ENCODE data around the gene COPS3.

Gene COPS3

GRCh38 chr17:17280613-17281549, at the start of gene COPS3:
TSS of gene COPS3 (minus strand) at chr17:17281246. CDS start at chr17:17281186, 60 bp downstream.
- peak; percentile 99 for DNase-seq

- DNase-seq = no peak
Measured at GRCh38 chr17:17328251-17328650, 47.2 kb upstream of the COPS3 start.

DNA sequence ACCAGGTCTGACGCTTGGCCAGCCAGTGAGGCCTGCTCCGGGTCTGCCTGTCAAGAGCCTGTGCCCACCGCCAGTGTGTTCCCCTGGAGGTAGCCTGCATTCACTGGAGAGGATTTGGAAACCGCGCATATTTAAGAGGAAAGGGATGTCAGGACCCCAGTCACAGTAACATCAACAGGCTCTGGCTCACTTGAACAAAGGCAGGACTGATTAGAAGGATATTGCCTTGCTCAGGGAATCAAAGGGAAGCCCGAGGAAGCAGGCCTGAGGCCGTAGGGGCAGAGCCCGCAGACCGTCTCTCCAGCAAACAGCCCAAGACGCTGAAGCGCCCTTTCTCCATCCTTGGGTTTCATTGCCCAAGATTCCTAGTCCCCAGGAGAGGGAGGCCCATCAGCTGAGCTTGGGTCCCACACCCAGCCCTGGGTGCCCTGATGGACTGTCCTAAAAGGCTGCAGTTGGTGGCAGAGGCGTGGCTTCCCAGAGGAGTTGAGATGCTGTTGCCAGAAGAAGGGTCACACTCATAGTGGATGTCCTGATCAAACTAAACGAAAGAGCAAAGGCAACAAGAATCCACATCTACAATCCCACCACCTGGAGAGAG, 45.3 kb upstream of the COPS3 start:
- DNase-seq = no peak

- DNase-seq = no peak
Measured at GRCh38 chr17:17325816-17326215, 44.8 kb upstream of the COPS3 start.

- no peak for DNase-seq
Measured at GRCh38 chr17:17325228-17325627, 44.2 kb upstream of the COPS3 start.

DNA sequence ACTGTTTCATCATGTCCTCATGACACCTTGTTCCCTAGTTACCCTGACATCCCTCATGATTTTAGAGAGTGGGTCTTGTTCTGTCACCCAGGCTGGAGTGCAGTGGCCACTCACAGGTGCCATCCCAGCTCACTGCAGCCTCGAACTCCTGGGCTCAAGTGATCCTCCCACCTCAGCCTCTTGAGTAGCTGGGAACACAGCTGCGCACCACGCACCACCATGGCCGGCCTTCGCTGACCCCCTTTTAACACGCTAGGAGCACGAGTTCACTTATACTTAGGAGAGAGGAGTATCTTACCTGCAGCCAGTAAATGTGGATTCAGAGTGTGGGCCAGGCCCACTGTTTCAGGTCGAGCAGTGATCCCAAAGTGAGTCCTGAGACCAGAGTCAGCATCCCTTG, 43.6 kb upstream of the COPS3 start:
- DNase-seq = no peak

- no peak for DNase-seq
Measured at GRCh38 chr17:17322516-17323510, 41.8 kb upstream of the COPS3 start.

DNA sequence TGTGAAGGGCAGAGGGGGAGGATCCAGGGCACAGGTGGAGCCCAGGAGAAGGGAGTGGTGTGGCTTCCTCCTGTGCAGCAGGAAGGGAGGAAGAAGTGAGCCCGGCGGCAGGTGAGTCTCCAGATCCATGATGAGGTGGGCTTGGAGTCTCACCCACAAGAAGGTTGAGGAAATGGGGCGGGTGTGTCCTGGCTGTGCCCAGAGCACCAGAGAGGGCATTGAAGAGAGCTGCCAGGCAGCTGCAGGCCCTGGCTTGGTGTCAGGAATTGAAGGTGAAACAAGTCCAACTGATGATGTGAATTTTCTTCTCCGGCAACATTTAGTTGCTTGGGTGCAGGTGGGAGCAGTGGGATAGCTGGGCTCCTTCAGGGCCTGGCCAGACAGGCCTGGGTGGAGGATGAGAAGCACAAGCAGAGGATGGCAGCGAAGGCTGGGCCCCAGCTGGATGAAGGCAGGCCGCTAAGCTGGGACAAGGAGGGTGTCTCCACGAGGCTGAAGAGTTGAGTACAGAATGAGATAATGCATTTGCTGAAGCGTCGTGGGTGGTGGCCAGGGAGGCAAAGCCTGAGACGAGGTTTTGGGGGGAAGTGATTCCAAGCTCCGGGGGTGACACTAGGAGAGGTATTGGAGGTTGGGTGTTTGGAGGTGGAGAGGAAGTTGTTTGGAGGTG, 40.4 kb upstream of the COPS3 start:
- no peak for DNase-seq

GRCh38 chr17:17320911-17321220, 39.8 kb upstream of the COPS3 start:
- DNase-seq = no peak

DNA sequence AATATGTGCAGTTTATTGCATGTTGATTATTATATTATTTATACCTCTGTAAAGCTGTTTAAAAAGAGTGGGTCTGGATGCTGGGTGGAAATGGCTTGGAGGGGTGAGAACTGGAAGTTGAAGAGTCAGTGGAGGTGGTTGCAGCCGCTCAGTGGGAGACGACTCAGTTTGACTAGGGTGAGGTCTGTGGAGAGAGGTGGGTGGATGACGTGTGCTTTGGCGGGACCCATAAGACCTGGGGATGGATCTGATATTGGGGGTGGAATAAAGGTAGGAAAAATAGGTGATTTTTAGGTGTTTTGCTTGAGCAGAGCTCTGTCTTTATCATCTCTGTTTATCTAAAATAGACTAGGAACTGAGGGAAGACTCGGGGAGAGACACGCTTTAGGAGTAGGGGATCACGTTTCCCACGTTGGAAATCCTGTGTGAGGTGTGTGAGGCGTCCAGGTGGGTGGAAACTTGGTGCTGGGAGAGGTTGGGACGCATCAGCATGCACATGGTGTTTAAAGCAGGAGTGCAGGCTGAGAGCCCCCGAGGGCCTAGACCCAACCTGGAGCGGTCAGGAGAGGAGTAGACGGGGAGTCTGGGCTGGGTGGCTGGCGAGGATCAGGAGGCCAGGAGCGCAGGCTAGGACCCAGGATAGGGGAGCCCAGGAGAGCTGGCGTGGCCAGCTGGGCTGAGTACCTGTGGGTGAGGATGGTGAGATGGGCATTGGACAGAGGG, 39.3 kb upstream of the COPS3 start:
- DNase-seq = no peak

- DNase-seq = no peak
Measured at GRCh38 chr17:17315142-17315821, 34.2 kb upstream of the COPS3 start.

DNA sequence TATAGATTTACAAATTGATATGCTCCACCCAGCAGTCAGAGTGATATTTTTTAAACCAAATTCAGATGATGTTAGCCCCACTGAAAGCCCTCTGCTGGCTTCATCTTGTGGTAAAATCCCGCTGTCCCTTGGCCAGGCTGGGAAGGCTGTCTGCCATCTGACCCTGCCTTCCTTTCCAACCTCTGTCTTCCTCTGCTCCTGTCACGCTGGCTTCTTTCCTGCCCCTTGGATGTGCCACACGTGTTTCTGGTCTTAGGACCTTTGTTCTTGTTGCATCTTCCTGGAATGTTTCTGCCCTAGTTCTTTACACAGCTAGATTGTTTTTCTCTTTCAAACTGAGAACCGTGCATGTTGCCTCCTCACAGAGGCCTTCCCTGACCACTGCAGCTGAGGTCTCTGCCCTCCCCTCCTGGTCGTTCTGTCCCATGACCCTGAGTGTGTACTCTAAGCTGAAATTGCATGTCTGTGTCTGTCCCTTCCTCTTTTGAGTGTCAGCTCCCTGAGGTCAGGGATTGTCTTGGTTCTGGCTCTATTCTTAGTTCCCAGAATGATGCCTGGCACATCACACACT, 33.5 kb upstream of the COPS3 start:
- DNase-seq = no peak

DNA sequence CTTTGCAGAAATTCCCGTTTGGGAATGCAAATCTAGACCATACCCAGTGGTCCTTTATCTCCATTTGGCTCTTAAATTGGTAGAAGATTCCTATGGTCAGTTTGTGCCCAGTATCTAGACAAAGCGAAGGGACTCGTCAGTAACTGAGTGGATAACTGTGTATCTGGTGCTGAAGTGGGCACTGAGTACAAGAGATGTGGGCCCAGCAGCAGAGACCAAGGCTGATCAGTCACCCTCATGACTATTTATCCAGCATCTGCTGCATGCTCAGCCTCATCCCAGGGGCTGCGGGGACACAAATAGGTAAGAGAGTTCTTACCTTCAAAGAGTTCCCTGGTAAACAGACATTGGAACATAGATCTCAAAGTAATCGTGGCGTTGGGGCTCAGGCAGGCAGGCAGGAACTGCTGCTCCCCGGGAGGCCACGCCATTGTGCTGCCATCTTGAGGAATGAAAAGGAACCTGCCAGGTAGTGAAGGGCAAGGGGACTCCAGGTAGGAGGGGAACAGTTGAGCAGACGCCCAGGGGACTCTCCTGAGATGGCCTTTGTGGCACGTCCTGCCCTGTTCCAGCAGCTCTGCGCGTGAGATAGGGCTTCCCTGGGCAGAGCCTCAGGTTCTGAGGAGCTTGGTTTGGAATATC, 32.4 kb upstream of the COPS3 start:
- peak; percentile 32 for DNase-seq

GRCh38 chr17:17309356-17309755, 28.3 kb upstream of the COPS3 start:
- no peak for DNase-seq

GRCh38 chr17:17305281-17305801, 24.3 kb upstream of the COPS3 start:
- no peak for DNase-seq

DNA sequence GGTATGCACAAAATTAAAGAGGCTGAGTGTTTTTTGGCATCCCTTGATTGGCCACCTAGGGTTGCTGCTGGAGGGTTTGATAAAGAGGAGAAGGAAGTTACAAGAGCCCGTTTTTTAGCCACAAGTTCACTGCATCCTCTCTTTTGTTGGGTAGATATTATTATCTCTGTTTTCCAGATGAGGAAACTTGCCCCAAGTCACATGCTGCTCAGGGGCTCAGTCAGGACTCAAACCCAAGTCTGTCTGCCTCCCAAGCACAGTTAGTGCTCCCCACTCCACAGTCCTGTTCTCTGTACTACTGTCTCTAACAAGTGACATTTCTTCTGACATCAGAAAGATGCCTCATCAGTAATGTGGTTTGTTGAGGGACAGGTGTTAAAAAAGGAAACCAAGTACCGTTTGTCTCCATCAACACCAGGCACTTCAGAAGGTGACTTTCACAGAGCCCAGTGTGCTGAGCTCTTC, 23.5 kb upstream of the COPS3 start:
- DNase-seq = no peak

- DNase-seq = no peak
Measured at GRCh38 chr17:17303847-17304490, 22.9 kb upstream of the COPS3 start.

DNA sequence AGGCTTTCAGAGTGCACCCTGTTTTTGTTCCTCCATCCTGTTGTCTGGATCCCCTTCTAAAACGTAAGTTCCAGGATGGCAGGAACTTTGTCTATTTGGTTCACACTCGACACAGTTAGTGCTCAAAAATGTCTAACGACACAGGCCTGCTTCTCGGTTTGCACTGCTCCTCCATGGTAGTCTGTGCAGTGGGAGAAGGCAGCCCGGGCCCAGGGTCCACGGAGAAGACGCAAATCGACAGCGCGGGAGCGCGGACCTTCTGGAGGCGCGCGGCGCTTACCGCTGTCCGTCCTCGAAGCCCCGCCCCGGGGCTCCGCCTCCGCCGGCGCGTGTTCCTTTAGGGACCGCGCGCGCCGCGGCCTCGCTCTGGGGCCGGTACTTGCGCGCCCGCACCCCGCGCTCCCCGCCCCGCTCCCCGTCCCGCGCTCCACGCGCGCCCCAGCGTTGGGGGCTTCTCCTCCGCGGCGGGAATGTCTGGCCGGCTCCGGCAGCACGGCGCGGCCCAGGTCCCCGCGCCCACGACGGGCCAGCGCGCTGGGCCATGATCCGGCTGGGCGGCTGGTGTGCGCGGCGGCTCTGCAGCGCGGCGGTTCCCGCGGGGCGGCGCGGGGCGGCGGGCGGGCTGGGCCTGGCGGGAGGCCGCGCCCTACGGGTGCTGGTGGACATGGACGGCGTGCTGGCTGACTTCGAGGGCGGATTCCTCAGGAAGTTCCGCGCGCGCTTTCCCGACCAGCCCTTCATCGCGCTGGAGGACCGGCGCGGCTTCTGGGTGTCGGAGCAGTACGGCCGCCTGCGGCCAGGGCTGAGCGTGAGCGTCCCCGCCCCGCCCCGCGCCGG, 22.2 kb upstream of the COPS3 start, which contains the start of gene NT5M:
TSS of gene NT5M (plus strand) at position 364 of the 837 bp plus-strand sequence. CDS start at position 542, 178 bp downstream.
- peak; percentile 90 for DNase-seq

All from eye (tissue), 1 donor.